Measurements from ENCODE around the gene NPBWR2. TPM values are rescaled to one million over a fixed set of nuclear protein-coding genes. Genes with fewer than 3 reads are reported as not detected.
A peak's percentile ranks its signal among the peaks of the same experiment; 100 is the strongest.

NPBWR2 gene
- total and polyA plus RNA-seq, 2 experiments from 2014 or later, result not detected

GRCh38 chr20:64106435-64106961 is 867 bp downstream of the NPBWR2 start:
- Histone ChIP-seq H3K4me3 (no peak overlapping the region), H3K36me3 (ENCODE audit: insufficient read depth) (no peaks in the 10 kb centered on the region), H3K79me2 (replicated peaks; ENCODE audit: insufficient read depth) (no peaks in the 10 kb centered on the region), H3K4me2 (no peak overlapping the region), H3K4me1 (ENCODE audit: insufficient read depth) (no peaks in the 10 kb centered on the region), H3F3A (replicated peaks; ENCODE audit: low read depth) (peaks cover 7% of the 10 kb centered on the region), H4K20me1 (replicated peaks; ENCODE audit: insufficient read depth) (no peaks in the 10 kb centered on the region), H3K27ac (ENCODE audit: low read depth) (no peak overlapping the region), H3K9me2 (ENCODE audit: insufficient read depth) (no peaks in the 10 kb centered on the region), H2AFZ (no peak overlapping the region), H3K27me3 (ENCODE audit: insufficient read depth) (peaks cover 11% of the 10 kb centered on the region)
- peaks cover 17% of the 10 kb centered on the region for H3K27me3 Mint-ChIP-seq (ENCODE audit: insufficient read depth, low read depth, poor library complexity)
- no peak overlapping the region for H3K27ac Mint-ChIP-seq
- ATAC-seq, result no peak
- no peak overlapping the region; the same call in 2 of the 3 replicates for H3K4me3 Mint-ChIP-seq
- peaks cover 5% of the 10 kb centered on the region; the same call in 2 of the 3 replicates for H3K9me3 Mint-ChIP-seq
- DNase-seq (ENCODE audit: low spot score), result peak; percentile 0
- no peaks in the 10 kb centered on the region; the same call in 2 of the 3 replicates for H3K36me3 Mint-ChIP-seq (ENCODE audit: low read depth)
- peaks cover 9% of the 10 kb centered on the region for H3K4me1 Mint-ChIP-seq
- no peak for TF ChIP-seq CREB1 (CRISPR knock-in tag; IDR thresholded peaks at IDR 0.05; ENCODE audit: low read depth)
- TF ChIP-seq, protein P1, sequence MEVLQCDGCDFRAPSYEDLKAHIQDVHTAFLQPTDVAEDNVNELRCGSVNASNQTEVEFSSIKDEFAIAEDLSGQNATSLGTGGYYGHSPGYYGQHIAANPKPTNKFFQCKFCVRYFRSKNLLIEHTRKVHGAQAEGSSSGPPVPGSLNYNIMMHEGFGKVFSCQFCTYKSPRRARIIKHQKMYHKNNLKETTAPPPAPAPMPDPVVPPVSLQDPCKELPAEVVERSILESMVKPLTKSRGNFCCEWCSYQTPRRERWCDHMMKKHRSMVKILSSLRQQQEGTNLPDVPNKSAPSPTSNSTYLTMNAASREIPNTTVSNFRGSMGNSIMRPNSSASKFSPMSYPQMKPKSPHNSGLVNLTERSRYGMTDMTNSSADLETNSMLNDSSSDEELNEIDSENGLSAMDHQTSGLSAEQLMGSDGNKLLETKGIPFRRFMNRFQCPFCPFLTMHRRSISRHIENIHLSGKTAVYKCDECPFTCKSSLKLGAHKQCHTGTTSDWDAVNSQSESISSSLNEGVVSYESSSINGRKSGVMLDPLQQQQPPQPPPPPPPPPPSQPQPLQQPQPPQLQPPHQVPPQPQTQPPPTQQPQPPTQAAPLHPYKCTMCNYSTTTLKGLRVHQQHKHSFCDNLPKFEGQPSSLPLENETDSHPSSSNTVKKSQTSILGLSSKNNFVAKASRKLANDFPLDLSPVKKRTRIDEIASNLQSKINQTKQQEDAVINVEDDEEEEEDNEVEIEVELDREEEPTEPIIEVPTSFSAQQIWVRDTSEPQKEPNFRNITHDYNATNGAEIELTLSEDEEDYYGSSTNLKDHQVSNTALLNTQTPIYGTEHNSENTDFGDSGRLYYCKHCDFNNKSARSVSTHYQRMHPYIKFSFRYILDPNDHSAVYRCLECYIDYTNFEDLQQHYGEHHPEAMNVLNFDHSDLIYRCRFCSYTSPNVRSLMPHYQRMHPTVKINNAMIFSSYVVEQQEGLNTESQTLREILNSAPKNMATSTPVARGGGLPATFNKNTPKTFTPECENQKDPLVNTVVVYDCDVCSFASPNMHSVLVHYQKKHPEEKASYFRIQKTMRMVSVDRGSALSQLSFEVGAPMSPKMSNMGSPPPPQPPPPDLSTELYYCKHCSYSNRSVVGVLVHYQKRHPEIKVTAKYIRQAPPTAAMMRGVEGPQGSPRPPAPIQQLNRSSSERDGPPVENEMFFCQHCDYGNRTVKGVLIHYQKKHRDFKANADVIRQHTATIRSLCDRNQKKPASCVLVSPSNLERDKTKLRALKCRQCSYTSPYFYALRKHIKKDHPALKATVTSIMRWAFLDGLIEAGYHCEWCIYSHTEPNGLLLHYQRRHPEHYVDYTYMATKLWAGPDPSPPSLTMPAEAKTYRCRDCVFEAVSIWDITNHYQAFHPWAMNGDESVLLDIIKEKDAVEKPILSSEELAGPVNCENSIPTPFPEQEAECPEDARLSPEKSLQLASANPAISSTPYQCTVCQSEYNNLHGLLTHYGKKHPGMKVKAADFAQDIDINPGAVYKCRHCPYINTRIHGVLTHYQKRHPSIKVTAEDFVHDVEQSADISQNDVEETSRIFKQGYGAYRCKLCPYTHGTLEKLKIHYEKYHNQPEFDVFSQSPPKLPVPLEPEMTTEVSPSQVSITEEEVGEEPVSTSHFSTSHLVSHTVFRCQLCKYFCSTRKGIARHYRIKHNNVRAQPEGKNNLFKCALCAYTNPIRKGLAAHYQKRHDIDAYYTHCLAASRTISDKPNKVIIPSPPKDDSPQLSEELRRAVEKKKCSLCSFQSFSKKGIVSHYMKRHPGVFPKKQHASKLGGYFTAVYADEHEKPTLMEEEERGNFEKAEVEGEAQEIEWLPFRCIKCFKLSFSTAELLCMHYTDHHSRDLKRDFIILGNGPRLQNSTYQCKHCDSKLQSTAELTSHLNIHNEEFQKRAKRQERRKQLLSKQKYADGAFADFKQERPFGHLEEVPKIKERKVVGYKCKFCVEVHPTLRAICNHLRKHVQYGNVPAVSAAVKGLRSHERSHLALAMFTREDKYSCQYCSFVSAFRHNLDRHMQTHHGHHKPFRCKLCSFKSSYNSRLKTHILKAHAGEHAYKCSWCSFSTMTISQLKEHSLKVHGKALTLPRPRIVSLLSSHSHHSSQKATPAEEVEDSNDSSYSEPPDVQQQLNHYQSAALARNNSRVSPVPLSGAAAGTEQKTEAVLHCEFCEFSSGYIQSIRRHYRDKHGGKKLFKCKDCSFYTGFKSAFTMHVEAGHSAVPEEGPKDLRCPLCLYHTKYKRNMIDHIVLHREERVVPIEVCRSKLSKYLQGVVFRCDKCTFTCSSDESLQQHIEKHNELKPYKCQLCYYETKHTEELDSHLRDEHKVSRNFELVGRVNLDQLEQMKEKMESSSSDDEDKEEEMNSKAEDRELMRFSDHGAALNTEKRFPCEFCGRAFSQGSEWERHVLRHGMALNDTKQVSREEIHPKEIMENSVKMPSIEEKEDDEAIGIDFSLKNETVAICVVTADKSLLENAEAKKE (CRISPR knock-in tag; IDR thresholded peaks at IDR 0.05), result no peak
- no peak for TF ChIP-seq ZNF331 (CRISPR knock-in tag; IDR thresholded peaks at IDR 0.05; ENCODE audit: low read depth)
- TF ChIP-seq, protein P2, sequence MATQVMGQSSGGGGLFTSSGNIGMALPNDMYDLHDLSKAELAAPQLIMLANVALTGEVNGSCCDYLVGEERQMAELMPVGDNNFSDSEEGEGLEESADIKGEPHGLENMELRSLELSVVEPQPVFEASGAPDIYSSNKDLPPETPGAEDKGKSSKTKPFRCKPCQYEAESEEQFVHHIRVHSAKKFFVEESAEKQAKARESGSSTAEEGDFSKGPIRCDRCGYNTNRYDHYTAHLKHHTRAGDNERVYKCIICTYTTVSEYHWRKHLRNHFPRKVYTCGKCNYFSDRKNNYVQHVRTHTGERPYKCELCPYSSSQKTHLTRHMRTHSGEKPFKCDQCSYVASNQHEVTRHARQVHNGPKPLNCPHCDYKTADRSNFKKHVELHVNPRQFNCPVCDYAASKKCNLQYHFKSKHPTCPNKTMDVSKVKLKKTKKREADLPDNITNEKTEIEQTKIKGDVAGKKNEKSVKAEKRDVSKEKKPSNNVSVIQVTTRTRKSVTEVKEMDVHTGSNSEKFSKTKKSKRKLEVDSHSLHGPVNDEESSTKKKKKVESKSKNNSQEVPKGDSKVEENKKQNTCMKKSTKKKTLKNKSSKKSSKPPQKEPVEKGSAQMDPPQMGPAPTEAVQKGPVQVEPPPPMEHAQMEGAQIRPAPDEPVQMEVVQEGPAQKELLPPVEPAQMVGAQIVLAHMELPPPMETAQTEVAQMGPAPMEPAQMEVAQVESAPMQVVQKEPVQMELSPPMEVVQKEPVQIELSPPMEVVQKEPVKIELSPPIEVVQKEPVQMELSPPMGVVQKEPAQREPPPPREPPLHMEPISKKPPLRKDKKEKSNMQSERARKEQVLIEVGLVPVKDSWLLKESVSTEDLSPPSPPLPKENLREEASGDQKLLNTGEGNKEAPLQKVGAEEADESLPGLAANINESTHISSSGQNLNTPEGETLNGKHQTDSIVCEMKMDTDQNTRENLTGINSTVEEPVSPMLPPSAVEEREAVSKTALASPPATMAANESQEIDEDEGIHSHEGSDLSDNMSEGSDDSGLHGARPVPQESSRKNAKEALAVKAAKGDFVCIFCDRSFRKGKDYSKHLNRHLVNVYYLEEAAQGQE (IDR thresholded peaks at IDR 0.05; ENCODE audit: unreplicated experiment), result no peak
- no peak for TF ChIP-seq JUNB (IDR thresholded peaks at IDR 0.05; ENCODE audit: unreplicated experiment)
- TF ChIP-seq EZH2 (IDR thresholded peaks at IDR 0.05; ENCODE audit: low read depth, unreplicated experiment), result no peak
- TF ChIP-seq, protein P3, sequence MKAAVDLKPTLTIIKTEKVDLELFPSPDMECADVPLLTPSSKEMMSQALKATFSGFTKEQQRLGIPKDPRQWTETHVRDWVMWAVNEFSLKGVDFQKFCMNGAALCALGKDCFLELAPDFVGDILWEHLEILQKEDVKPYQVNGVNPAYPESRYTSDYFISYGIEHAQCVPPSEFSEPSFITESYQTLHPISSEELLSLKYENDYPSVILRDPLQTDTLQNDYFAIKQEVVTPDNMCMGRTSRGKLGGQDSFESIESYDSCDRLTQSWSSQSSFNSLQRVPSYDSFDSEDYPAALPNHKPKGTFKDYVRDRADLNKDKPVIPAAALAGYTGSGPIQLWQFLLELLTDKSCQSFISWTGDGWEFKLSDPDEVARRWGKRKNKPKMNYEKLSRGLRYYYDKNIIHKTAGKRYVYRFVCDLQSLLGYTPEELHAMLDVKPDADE (IDR thresholded peaks at IDR 0.05), result no peak
- TF ChIP-seq STAT1 (IDR thresholded peaks at IDR 0.05; ENCODE audit: unreplicated experiment), result no peak
- TF ChIP-seq, protein P4, sequence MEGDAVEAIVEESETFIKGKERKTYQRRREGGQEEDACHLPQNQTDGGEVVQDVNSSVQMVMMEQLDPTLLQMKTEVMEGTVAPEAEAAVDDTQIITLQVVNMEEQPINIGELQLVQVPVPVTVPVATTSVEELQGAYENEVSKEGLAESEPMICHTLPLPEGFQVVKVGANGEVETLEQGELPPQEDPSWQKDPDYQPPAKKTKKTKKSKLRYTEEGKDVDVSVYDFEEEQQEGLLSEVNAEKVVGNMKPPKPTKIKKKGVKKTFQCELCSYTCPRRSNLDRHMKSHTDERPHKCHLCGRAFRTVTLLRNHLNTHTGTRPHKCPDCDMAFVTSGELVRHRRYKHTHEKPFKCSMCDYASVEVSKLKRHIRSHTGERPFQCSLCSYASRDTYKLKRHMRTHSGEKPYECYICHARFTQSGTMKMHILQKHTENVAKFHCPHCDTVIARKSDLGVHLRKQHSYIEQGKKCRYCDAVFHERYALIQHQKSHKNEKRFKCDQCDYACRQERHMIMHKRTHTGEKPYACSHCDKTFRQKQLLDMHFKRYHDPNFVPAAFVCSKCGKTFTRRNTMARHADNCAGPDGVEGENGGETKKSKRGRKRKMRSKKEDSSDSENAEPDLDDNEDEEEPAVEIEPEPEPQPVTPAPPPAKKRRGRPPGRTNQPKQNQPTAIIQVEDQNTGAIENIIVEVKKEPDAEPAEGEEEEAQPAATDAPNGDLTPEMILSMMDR (conservative IDR thresholded peaks at IDR 0.05; ENCODE audit: low read depth in 2 of 2), result no peak
- no peak for TF ChIP-seq EZH2phosphoT487 (IDR thresholded peaks at IDR 0.05; ENCODE audit: unreplicated experiment)
- TF ChIP-seq POLR2AphosphoS5 (IDR thresholded peaks at IDR 0.05; ENCODE audit: low read depth), result no peak
- no peak for TF ChIP-seq ZNF114 (CRISPR knock-in tag; IDR thresholded peaks at IDR 0.05)
- no peak for TF ChIP-seq NANOG (IDR thresholded peaks at IDR 0.05; ENCODE audit: borderline replicate concordance)

All from GM23338 (cell line).